ENCODE measurements around the gene TRIM69. TPM values are rescaled to one million over a fixed set of nuclear protein-coding genes. Genes with fewer than 3 reads are reported as not detected.
A peak's percentile ranks its signal among the peaks of the same experiment; 100 is the strongest.
"Not testable (repeated sequence)": the region's sequence is repeated elsewhere in the genome, so short reads cannot be mapped to it uniquely, and the experiment has no call there.

TRIM69 gene
- 17.9 TPM for total RNA-seq

- peak; percentile 15 for ATAC-seq
Measured at GRCh38 chr15:44736181-44736765, at the start of gene TRIM69. TSS of gene TRIM69 (plus strand) at chr15:44736528. CDS start at chr15:44736705, 177 bp downstream.

- ATAC-seq: not testable (repeated sequence)
Measured at GRCh38 chr15:44689318-44689717, 47.0 kb upstream of the TRIM69 start.

- ATAC-seq: not testable (repeated sequence)
Measured at GRCh38 chr15:44690245-44690644, 46.1 kb upstream of the TRIM69 start.

- no peak for ATAC-seq
Measured at GRCh38 chr15:44692659-44693058, 43.7 kb upstream of the TRIM69 start.

GRCh38 chr15:44694416-44694815 lies 41.9 kb upstream of the TRIM69 start:
- ATAC-seq: no peak

GRCh38 chr15:44695294-44695693 lies 41.0 kb upstream of the TRIM69 start:
- ATAC-seq: no peak

GRCh38 chr15:44697014-44697413 lies 39.3 kb upstream of the TRIM69 start:
- ATAC-seq: no peak

- no peak for ATAC-seq
Measured at GRCh38 chr15:44698641-44699040, 37.7 kb upstream of the TRIM69 start.

GRCh38 chr15:44700676-44701075 lies 35.7 kb upstream of the TRIM69 start:
- not testable (repeated sequence) for ATAC-seq

GRCh38 chr15:44705986-44706385 lies 30.3 kb upstream of the TRIM69 start:
- no peak for ATAC-seq

GRCh38 chr15:44706401-44706800 lies 29.9 kb upstream of the TRIM69 start:
- no peak for ATAC-seq

- peak; percentile 56 for ATAC-seq
Measured at GRCh38 chr15:44706946-44707636, 29.2 kb upstream of the TRIM69 start.

GRCh38 chr15:44710236-44711095 lies 25.9 kb upstream of the TRIM69 start:
- no peak for ATAC-seq

GRCh38 chr15:44711096-44711742 lies 25.1 kb upstream of the TRIM69 start, which contains the start of the genes B2M and PATL2:
TSS of gene B2M (plus strand) at chr15:44711517. CDS start at chr15:44711547, 30 bp downstream.
TSS of gene PATL2 (minus strand) at chr15:44711323. CDS start at chr15:44676490, 34,833 bp downstream.
- peak; percentile 97 for ATAC-seq

GRCh38 chr15:44711743-44712345 lies 24.5 kb upstream of the TRIM69 start:
- peak; percentile 43 for ATAC-seq

GRCh38 chr15:44712346-44713005 lies 23.9 kb upstream of the TRIM69 start:
- ATAC-seq: peak; percentile 37

GRCh38 chr15:44713006-44713966 lies 23.0 kb upstream of the TRIM69 start:
- ATAC-seq: no peak

GRCh38 chr15:44715142-44715796 lies 21.1 kb upstream of the TRIM69 start:
- ATAC-seq: no peak

- ATAC-seq: no peak
Measured at GRCh38 chr15:44715797-44716334, 20.5 kb upstream of the TRIM69 start.

Data from esophagus mucosa (tissue), 1 donor.